Measurements from ENCODE around the gene GALNT17. TPM values are rescaled to one million over a fixed set of nuclear protein-coding genes. Genes with fewer than 3 reads are reported as not detected.

Gene GALNT17
- total and polyA plus RNA-seq, 2 experiments from 2014 or later, result 11.1 to 65.6 TPM

- TF ChIP-seq, protein P1, sequence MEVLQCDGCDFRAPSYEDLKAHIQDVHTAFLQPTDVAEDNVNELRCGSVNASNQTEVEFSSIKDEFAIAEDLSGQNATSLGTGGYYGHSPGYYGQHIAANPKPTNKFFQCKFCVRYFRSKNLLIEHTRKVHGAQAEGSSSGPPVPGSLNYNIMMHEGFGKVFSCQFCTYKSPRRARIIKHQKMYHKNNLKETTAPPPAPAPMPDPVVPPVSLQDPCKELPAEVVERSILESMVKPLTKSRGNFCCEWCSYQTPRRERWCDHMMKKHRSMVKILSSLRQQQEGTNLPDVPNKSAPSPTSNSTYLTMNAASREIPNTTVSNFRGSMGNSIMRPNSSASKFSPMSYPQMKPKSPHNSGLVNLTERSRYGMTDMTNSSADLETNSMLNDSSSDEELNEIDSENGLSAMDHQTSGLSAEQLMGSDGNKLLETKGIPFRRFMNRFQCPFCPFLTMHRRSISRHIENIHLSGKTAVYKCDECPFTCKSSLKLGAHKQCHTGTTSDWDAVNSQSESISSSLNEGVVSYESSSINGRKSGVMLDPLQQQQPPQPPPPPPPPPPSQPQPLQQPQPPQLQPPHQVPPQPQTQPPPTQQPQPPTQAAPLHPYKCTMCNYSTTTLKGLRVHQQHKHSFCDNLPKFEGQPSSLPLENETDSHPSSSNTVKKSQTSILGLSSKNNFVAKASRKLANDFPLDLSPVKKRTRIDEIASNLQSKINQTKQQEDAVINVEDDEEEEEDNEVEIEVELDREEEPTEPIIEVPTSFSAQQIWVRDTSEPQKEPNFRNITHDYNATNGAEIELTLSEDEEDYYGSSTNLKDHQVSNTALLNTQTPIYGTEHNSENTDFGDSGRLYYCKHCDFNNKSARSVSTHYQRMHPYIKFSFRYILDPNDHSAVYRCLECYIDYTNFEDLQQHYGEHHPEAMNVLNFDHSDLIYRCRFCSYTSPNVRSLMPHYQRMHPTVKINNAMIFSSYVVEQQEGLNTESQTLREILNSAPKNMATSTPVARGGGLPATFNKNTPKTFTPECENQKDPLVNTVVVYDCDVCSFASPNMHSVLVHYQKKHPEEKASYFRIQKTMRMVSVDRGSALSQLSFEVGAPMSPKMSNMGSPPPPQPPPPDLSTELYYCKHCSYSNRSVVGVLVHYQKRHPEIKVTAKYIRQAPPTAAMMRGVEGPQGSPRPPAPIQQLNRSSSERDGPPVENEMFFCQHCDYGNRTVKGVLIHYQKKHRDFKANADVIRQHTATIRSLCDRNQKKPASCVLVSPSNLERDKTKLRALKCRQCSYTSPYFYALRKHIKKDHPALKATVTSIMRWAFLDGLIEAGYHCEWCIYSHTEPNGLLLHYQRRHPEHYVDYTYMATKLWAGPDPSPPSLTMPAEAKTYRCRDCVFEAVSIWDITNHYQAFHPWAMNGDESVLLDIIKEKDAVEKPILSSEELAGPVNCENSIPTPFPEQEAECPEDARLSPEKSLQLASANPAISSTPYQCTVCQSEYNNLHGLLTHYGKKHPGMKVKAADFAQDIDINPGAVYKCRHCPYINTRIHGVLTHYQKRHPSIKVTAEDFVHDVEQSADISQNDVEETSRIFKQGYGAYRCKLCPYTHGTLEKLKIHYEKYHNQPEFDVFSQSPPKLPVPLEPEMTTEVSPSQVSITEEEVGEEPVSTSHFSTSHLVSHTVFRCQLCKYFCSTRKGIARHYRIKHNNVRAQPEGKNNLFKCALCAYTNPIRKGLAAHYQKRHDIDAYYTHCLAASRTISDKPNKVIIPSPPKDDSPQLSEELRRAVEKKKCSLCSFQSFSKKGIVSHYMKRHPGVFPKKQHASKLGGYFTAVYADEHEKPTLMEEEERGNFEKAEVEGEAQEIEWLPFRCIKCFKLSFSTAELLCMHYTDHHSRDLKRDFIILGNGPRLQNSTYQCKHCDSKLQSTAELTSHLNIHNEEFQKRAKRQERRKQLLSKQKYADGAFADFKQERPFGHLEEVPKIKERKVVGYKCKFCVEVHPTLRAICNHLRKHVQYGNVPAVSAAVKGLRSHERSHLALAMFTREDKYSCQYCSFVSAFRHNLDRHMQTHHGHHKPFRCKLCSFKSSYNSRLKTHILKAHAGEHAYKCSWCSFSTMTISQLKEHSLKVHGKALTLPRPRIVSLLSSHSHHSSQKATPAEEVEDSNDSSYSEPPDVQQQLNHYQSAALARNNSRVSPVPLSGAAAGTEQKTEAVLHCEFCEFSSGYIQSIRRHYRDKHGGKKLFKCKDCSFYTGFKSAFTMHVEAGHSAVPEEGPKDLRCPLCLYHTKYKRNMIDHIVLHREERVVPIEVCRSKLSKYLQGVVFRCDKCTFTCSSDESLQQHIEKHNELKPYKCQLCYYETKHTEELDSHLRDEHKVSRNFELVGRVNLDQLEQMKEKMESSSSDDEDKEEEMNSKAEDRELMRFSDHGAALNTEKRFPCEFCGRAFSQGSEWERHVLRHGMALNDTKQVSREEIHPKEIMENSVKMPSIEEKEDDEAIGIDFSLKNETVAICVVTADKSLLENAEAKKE (CRISPR knock-in tag; IDR thresholded peaks at IDR 0.05), result no peak
- no peak for TF ChIP-seq STAT1 (IDR thresholded peaks at IDR 0.05; ENCODE audit: unreplicated experiment)
- TF ChIP-seq NANOG (IDR thresholded peaks at IDR 0.05; ENCODE audit: borderline replicate concordance), result no peak
- no peak for TF ChIP-seq CTCF (conservative IDR thresholded peaks at IDR 0.05; ENCODE audit: low read depth in 2 of 2)
Measured at GRCh38 chr7:71144963-71145362, 13.0 kb downstream of the GALNT17 start (continued).

DNA sequence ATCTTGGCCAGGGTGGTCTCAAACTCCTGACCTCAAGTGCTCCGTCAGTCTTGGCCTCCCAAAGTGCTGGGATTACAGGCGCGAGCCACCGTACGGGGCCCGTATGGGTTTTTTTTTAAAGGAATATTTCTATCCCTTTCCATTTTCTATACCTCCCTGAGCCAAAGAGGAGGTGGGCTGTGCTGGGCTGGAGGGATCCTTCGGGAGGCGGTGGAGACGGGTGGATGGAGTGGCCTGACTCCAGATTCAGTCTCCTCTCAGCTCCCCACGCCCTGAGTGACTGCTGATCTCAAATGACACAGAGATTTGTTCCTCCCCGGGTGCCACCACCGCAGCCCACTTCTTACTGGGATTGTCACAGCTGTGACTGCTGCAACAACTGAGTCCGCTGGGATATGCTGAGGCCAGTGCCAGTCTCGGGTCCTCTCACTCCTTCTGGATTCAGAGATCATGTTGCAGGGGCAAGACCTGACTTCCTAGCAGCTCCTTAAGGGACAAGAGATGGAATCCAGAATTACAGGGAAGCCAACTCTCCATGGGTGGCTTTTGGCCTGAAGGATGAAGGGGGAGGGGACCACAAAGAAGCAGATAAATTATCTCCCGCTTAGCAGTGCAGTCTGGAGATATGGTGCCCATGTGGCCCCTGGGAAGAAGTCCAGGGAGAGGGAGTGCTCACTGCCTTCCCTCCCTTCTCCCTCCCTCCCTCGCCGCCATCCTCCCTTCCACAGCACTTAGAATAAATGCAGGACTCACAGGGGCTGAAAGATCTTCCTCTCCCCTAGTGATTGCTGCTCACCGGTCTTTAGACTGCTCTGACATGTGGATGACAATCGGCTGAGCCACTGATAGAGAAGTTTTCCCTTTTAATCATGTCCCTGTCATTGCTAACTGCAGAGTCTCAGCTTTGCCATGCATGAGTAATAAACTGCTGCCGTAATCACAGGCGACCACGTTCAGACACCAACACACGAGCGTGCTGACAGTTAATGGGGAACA, 14.3 kb downstream of the GALNT17 start:
- Mint-ChIP-seq H3K4me3 (no peak overlapping the region), H3K36me3 (ENCODE audit: low read depth) (peaks cover 77% of the 10 kb centered on the region), H3K27me3 (ENCODE audit: insufficient read depth, low read depth, poor library complexity) (peaks cover 4% of the 10 kb centered on the region), H3K27ac (no peak overlapping the region), H3K9me3 (peaks cover 3% of the 10 kb centered on the region), H3K4me1 (peaks cover 15% of the 10 kb centered on the region)
- Histone ChIP-seq H3K79me2 (replicated peaks; ENCODE audit: insufficient read depth) (peaks cover 98% of the 10 kb centered on the region), H3K4me3 (no peak overlapping the region), H3K27me3 (ENCODE audit: insufficient read depth) (no peaks in the 10 kb centered on the region), H4K20me1 (replicated peaks; ENCODE audit: insufficient read depth) (no peaks in the 10 kb centered on the region; the same call in none of the 2 replicates), H3K4me2 (peak overlapping the region; percentile 64), H3F3A (replicated peaks; ENCODE audit: low read depth) (no peaks in the 10 kb centered on the region), H3K36me3 (ENCODE audit: insufficient read depth) (peaks cover 17% of the 10 kb centered on the region), H3K27ac (ENCODE audit: low read depth) (no peak overlapping the region), H3K4me1 (ENCODE audit: insufficient read depth) (peaks cover 18% of the 10 kb centered on the region), H3K9me2 (ENCODE audit: insufficient read depth) (no peaks in the 10 kb centered on the region), H2AFZ (no peak overlapping the region)
- DNase-seq (ENCODE audit: low spot score) (peak; percentile 22), ATAC-seq (peak; percentile 47)
- TF ChIP-seq, protein P2, sequence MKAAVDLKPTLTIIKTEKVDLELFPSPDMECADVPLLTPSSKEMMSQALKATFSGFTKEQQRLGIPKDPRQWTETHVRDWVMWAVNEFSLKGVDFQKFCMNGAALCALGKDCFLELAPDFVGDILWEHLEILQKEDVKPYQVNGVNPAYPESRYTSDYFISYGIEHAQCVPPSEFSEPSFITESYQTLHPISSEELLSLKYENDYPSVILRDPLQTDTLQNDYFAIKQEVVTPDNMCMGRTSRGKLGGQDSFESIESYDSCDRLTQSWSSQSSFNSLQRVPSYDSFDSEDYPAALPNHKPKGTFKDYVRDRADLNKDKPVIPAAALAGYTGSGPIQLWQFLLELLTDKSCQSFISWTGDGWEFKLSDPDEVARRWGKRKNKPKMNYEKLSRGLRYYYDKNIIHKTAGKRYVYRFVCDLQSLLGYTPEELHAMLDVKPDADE (IDR thresholded peaks at IDR 0.05), result no peak
- TF ChIP-seq NANOG (IDR thresholded peaks at IDR 0.05; ENCODE audit: borderline replicate concordance) (no peak), CTCF (conservative IDR thresholded peaks at IDR 0.05; ENCODE audit: low read depth in 2 of 2) (no peak), EZH2 (IDR thresholded peaks at IDR 0.05; ENCODE audit: low read depth, unreplicated experiment) (no peak), ZNF114 (CRISPR knock-in tag; IDR thresholded peaks at IDR 0.05) (no peak)

Measured in GM23338 (cell line).